ENCODE results near the gene TRIM31.
"Not testable (repeated sequence)": the region's sequence is repeated elsewhere in the genome, so short reads cannot be mapped to it uniquely, and the experiment has no call there.

The TRIM31 gene

GRCh38 chr6:30118691-30119090, 5.8 kb upstream of the TRIM31 start:
- FAIRE-seq, result not testable (repeated sequence)

DNA sequence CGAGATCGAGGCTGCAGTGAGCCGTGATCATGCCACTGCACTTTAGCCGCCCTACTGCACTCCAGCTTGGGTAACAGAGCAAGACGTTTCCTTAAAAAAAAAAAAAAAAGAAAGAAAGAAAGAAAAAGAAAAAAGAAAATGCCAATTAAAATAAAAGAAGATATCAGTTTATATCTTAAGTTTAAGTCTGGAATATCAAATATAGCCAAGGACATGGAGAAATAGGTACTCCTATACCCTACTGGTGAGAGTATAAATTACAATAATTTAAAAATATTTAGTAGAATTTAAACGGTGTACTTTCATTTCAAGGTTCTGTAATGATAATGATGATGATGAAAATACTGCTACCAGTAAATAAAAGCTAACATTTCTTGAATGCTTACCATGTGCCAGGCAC, 3.8 kb upstream of the TRIM31 start:
- no peak for FAIRE-seq
- no peak for DNase-seq (ENCODE audit: insufficient read length, low spot score)

More at GRCh38 chr6:30118691-30119090, 5.8 kb upstream of the TRIM31 start:
- not testable (repeated sequence) for DNase-seq (ENCODE audit: insufficient read length, low spot score)

DNA sequence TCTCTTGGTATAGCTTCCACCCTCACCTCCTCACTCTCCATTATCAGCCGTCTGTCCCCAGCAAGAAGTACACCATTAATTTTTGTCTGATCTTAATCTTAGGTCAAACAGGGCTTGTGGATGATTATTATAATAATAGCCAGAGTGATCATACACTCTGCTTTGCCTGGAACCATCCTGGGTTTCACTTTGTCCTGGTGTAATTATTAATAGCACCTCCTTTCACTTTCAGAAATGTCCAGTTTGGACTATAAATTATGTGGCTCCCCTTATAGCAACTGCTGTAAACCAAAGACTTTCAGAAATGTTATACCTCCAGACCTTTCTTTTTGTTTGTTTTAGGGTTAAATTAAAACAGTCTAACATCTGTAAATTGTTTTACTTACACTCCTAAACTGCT, 951 bp upstream of the TRIM31 start:
- FAIRE-seq, result no peak
- DNase-seq (ENCODE audit: insufficient read length, low spot score), result no peak

DNA sequence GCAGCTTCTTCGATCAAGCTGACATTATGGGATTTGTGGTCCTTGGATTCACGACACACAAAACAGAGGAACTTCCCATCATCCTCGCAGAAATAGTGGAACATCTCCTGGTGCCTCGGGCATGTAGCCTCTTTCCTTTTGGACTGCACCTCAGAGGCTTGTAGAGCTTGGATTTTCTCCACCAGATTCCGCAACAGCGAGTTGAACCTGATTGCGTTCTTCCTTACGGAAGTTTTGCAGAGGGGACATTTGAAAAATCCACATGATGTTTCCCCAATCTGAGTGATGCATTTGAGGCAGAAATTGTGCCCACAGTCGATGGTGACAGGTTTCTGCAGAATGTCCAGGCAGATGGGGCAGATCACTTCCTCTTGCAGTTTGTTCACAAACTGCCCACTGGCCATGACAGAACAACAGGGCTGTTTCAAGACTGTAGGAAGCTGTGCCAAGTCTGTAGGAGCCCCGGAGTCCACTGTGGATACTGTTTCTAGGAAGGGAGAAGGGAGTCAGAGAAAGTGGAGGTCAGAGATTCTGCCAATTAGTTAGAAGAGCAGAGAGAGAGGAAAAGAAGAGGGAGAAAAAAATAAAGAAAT, 392 bp downstream of the TRIM31 start:
- DNase-seq (ENCODE audit: insufficient read length, low spot score) (no peak), FAIRE-seq (no peak)

DNA sequence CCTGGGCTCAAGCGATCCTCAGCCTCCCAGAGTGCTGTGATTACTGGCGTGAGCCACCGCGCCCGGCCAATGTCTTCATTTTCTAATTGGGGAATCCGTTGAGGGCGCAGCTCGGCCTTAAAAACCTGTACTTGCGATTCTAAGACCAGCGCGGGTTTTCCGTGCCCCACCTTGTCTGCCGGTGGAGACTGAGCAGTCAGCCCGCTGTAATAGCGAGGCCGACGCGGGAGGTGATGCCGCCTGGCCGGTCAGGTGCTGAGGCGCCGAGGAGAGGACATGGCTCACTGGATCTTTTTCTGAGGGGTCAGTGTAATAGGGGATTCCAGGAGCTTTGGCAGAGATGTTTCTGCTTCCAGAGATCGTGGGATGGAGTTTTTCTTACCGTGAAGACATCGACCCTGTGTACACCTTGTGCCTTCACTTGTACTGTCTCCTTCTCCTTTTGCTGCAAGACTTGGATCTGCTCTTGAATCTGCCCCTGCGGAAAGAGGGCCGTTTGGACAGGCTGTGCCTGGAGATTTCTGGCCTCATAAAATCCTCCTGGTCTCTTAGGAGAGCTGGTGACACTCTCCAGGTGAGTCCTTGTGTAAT, 1.5 kb downstream of the TRIM31 start:
- FAIRE-seq (peak; percentile 26), DNase-seq (ENCODE audit: insufficient read length, low spot score) (no peak)

DNA sequence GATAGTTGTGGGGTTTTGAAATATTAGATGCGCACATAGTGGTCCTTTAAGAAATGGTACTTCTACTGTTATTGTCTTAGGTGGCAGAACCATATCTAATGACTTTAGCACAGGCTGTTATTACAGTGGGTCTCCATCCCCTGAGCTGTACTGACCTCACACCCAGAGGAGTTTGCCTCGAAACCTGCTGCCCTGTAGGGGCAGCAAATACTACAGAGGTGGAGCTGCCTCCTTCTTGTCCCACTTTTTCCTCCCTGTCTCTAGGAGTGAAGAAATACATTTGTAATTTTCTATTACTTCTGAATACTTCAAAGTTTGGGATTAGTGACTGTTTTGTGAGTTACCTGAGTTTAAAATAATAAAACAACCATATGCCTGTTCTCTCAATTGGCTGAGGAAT, 8.2 kb downstream of the TRIM31 start:
- no peak for FAIRE-seq
- DNase-seq (ENCODE audit: insufficient read length, low spot score), result no peak

DNA sequence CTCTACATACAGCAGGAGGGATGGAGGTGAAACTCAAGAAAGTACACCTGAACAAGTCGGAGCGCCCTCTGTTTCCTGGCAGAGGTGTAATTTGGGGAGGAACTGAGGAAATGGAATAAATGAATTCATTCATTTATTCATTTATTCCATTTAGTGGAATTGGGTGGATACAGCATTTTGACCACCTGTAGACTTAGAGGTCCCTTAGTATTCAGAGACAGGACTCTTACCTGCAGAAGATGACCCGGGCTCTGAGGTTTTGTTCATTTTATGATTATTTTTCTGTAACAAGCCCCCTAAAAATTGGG, 9.1 kb downstream of the TRIM31 start:
- no peak for FAIRE-seq
- no peak for DNase-seq (ENCODE audit: insufficient read length, low spot score)

- DNase-seq (ENCODE audit: insufficient read length, low spot score), result peak; percentile 89
- no peak for FAIRE-seq
Measured at GRCh38 chr6:30102970-30103871, 9.7 kb downstream of the TRIM31 start.

DNA sequence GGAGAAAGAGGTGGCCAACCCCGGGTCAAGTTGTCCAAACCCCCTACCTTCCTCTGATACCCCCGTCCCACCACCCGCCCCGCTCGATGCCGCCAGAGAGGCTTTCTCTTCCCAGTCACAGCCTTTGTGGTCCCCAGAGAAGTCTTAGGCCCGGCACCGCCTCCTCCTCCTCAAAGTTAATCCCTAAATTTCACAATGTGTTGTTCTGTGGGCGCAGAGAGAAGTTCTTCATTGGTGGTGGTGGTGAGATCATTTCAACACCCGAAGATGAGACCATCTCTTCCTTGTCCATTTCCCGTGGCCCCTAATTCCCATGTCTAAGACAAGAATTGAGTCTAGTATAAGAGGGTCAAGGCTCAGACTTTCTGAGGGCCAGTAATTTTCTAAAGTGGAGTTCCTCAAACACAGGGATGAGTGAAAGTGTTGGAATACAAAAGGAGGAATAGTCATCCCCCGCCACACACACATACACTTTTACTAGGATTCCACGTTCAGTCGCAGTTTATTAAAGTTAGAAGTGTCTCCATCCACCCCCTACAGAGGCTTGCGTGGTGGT, 10.4 kb downstream of the TRIM31 start:
- FAIRE-seq, result no peak

DNA sequence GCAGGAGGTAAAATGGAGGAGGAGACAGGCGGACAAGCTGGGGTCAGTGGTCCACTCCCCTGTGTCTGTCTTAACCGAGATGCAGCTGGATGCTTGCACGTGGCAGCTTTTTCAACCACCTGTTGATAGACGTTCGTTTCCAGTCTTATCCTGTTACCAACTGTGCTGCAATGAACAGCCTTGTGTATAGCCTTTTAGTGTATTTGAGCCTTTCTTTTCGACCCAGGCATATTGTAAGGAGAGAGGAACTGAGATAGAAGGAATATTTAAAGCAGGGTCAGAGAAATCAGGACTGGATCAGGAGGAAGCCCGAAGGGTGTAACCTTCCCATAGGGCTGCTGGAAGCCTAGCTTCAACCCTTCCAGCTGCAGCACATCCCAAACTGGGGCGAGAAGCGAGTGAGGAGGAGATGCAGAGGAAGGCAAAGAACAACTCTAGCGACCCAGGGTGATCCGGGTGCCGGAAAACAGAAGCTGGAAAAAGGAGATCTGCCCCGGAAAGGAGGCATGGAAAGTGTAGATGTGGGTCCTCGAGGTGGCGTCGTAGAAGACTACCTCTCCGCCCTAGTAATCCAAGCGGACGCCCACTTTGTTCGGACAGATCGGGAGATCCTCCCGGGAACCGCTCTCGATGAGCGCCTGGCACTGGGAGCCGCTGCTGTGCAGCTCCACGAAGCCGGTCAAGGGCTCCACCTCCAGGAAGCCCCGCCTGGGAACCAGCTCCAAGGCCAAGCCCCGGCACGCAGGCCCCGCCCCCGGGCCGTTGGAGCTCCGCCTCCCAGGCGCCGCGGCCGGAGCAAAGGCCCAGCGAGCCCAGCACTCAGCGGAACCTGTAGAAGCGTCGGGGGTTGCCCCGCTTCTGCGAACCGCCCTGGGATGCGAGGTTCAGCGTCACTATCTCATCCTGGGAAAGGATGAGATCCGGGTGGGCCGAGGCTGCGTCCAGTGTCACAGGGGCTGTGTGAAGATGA, 11.2 kb downstream of the TRIM31 start:
- FAIRE-seq (no peak), DNase-seq (ENCODE audit: insufficient read length, low spot score) (peak; percentile 85)

More for the DNA sequence above, 10.4 kb downstream of the TRIM31 start:
- DNase-seq (ENCODE audit: insufficient read length, low spot score), result no peak

- DNase-seq (ENCODE audit: insufficient read length, low spot score) (no peak), FAIRE-seq (no peak)
Measured at GRCh38 chr6:30100585-30101443, 12.1 kb downstream of the TRIM31 start.

GRCh38 chr6:30100154-30100553, 12.7 kb downstream of the TRIM31 start:
- FAIRE-seq (no peak), DNase-seq (ENCODE audit: insufficient read length, low spot score) (no peak)

DNA sequence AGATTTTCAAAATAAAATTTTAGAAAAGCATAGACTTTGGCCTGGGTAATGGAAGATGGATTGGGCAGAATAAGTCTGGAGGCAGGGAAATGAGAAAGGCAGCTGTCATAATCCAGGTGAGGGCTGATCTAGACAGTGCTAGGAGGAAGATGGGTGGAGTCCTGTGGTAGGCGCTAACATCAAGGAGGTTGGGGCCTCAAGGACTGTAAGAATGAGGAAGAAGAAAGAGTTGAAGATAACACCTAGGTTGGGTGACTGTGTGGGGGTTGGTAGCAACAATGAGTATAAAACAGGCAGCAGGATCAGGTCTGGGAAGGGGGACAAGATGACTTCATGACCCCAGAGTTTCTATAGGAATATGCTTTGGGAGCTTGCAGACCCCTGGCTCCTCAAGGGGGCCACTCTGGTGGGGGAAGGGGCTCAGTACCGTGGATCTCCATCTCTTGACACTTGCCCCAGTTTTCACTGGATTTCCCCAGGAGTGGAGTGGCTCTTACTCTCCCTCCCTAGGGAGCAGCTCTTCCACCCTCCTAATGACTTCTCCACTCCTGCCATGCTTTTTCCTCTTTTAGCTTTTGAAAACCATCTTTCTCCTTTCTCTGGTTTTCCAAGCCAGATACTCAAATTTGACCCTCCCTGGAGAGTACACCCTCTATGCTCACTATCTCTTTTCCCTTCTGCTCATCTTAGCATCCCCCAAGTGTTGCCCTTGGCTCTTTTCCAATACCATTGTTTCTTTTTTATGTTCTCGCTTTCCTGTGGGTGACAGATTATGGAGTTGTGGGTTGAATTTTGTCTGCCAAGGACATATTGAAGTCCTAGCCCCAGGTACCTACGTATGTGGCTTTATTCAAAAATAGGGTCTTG, 14.8 kb downstream of the TRIM31 start:
- DNase-seq (ENCODE audit: insufficient read length, low spot score), result no peak
- FAIRE-seq, result no peak

GRCh38 chr6:30096829-30097228, 16.1 kb downstream of the TRIM31 start:
- no peak for DNase-seq (ENCODE audit: insufficient read length, low spot score)
- no peak for FAIRE-seq

GRCh38 chr6:30093951-30094661, 18.8 kb downstream of the TRIM31 start:
- FAIRE-seq (no peak), DNase-seq (ENCODE audit: insufficient read length, low spot score) (no peak)

GRCh38 chr6:30092852-30093543, 19.9 kb downstream of the TRIM31 start:
- DNase-seq (ENCODE audit: insufficient read length, low spot score) (no peak), FAIRE-seq (no peak)
